Endothelial cell of hepatic sinusoid (primary cell): Measurements from ENCODE around the gene PTPRO.

ENCODE experiments used
- in situ Hi-C: cut with HindIII; loops from 2 replicates; pipeline ENCODE4 v1.10.0; 2017; ENCODE audit warnings: low sequenced_read_pairs

PTPRO gene

DNA sequence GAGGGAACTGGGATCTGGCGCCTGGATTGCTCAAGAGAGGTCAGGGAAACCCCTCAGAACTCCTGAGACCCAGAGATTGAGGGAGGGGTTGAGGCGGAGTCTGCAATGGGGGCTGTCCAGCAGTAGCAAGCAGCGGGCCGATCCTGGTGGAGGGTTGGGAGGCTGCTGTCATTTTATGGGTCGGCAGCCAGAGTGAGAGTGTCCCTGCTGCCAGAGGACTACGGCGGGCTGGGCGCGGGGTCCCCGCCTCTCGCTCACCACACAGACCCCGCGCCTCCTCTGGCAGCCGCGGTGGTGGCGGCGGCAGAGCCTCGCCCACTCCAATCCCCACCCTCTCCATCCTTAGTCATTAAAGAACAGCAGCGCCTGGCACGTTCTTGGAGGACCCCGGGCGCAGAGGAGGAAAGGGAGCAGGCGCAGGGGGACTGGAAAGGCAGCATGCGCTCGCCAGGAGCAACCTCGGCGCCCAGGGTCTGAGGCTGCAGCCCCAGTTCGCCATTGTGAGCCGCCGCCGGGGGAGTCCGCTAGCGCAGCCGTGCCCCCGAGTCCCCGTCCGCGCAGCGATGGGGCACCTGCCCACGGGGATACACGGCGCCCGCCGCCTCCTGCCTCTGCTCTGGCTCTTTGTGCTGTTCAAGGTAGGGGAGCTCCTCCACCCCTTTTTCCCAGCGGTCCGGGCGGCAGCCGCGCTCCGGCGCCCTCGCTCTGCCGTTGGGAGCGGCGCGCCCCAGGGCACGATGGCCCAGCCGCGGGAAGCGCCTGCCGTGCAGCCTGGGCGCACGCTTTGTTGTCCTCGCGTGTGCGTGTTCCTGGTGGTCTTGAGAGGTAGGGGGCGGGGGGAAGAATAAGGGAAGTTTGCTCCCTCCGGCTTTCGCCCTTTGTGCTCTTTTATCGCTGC, at the start of gene PTPRO:
Gene PTPRO (plus strand): TSS at position 345 of the 898 bp plus-strand sequence.
- in situ Hi-C loops, result no loop called here

DNA sequence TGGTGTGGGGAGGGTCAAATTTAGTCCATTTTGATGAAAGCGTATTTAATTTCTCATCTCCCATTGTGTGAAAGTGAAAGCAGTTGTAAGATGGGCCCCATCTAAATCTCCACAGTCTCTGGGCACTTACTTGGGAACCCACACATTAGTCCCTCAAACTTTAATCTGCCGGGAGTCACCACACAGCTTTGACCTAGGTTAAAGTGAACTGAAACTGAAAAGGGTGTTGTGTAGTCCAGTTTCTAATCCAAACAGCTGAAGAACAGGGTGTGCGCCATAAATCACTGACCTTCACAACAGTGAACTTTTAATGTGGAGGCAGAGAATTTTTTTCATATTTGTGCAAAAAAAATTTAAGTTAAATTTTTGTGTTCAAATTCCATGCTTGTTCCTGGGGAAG, 48.4 kb upstream of the PTPRO start:
- in situ Hi-C loops, result no loop called here

DNA sequence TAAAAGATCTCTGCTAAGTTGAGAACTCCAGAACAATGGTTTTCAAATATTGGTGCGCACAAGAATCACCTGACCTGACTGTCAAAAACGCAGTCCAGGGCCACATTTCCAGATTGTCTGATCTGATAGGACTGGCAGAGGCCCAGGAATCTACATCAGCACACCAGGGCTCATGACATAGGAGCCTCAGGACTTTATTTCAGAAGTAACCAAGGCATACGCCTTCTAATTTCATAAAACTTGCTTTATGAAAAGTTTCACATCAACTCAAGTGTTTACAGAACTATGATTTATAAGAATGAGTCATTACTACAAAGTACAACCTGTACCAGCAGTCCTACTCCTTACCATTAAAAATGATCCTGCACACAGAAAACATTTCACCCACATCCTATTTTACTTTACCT, 47.7 kb upstream of the PTPRO start:
- in situ Hi-C loops, result no loop called here

DNA sequence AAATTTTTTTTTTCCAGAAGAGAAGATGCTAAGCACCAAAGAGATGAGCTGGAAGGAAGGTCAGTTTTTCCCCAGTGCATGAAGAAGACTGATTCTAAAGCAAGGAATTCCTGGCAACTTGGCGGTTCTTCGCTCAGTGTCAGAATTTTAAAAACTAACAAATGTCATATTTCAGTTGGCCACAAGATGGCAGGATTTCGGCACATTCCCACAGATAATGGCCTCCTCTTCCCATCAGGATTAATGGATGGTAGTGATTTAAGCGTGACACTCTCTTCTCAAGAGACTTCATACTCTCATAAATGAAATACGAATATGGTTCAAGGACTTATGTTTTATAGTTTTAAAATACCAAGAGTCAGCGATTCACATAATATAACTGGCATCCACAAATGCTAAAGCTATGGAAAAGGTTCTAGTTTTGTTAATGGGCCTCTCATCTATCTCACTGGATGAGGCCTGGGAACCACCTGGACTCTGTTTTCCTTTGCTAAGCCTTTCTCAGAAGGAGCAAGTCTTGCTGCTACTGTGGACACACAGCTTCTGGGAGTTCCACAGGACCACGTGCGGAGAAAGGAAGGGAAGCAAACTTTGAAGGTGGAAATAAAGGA, 46.1 kb upstream of the PTPRO start:
- in situ Hi-C loops, result no loop called here

DNA sequence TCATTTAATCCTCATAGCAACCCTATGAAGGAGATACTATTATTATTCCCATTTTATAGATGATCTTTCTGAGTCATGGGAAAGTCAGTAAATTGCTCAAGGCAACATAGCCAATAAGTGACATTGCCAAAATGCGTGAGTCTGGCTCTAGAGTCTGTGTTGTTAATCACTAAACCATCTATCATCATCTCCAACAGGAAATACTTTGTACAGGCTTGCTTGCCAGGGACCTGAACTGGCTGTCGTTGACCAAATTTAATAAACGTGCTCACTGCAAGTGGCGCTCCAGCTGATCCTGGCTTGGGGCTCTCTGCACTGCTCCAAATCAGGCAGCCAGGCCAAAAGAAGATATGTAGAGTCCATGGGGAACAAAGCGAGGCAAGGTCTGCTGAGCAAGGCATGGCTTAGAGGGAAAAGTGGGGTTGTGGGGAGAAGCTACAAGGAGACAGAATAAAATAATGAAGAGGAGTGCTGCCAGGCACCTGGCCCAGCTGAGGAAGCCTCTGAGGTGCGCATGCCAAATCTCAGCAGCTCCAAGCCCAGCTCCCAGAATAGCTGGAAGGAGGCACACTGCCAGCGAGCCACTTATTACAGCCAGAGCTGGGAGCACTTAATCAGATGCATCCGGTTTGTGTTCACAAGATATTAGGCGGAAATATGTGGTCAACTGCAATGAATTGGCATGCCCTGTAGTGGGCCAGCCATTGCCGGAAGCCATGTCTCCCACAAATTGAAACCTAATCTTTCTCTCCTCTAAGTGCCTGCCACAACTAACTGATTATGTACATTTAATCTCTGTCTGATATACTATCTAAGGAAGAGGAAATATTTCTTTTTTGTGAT, 43.3 kb upstream of the PTPRO start:
- in situ Hi-C loops, result no loop called here

DNA sequence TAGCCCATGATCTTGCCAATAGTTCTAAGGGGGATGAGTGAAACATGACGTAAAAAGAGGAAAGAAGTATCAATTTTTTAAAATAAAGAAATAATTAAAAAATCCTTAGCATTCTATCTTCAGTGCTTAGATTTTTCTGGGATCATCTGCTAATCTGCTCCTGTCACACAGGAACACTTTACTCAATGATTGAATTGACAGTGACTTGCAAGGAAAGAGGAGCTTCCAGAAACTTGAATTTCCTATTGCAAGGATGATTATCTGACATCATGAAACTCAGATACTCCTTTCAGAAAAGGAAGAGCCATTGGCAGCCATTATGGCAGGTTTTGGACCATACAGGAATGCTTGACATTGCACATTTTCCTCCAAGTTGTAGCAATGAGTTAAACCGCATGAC, 41.4 kb upstream of the PTPRO start:
- in situ Hi-C loops, result no loop called here

DNA sequence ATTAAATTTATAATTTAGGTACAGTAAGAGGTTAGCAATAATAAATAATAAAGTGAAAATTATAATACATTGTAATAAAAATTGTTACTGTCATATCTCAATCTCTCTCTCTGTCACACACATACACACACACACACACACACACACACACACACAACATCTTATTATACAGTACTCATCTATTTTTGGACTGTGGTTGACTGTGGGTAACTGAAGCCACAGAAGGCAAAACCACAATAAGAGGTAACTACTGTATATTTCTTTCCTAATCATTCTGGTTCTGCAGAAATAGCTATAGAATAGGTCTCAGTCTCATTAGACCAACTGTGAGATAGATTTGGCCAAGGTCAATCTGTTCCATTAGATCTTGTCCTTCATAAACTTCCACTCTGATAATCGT, 33.1 kb upstream of the PTPRO start:
- in situ Hi-C loops, result no loop called here

DNA sequence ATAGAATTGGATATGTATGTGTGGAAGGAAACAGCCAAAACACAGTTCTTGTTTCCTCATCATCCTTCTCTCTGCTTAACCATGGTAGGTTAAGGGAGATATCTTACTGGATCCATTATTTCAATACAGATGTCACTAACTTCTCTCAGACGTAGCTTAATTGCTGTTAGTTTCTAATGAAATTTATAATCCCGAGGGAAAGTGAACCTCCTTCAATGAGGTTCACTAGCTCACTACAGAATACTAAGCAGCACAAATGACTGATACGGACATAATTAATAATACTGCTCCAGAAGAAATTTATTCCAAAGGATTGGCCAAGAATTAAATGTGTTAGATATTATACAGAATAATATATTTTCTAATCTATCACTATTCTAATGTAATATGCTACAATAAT, 28.6 kb upstream of the PTPRO start:
- in situ Hi-C loops, result no loop called here

DNA sequence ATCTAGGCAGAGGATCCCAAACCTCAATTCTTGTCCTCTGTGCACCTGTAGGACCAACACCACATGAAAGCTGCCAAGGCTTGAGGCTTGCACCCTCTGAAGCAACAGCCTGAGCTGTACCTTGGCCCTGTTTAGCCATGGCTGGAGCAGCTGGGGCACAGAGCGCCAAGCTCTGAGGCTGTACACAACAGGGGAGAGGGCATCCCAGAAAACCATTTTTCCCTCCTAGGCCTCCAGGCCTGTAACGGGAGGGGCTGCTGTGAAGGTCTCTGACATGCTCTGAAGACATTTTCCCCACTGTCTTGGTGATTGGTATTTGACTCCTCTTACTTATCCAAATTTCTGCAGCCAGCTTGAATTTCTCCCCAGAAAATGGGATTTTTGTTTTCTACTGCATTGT, 22.4 kb upstream of the PTPRO start:
- in situ Hi-C loops, result no loop called here

DNA sequence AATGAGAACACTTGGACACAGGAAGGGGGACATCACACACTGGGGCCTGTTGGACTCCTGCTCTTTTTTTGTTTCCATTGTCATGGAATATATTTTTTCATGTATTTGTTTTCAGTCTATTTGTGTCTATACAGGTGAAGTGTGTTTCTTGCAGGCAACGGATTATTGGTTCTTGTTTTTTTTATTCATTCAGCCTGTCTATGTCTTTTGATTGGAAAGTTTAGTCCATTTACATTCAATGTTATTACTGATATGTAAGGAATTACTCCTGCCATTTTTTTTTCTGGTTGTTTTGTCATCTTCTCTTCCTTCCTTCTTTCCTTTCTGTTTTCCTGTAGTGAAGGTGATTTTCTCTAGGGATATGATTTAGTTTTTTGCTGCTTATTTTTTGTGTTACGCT, 18.0 kb upstream of the PTPRO start:
- in situ Hi-C loops, result no loop called here

DNA sequence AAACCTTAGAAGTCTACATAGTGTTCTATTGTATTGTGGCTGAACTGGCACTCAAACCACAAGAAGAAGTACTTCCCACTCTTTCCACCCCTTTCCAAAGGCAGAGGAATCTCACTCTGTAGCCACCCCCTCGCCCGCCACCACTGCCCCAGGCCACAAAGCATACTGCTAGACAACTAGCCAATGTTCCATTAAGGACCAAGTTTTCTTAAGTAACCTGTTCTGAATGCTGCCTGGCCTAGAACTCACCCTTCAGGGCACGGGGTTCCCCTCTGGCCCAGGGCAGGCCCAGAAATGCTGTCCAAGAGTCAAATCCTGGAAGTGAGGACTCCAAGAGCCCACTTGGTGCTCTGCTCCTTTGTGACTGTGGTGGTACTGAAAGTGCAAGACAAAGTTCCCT, 15.7 kb upstream of the PTPRO start:
- in situ Hi-C loops, result no loop called here

DNA sequence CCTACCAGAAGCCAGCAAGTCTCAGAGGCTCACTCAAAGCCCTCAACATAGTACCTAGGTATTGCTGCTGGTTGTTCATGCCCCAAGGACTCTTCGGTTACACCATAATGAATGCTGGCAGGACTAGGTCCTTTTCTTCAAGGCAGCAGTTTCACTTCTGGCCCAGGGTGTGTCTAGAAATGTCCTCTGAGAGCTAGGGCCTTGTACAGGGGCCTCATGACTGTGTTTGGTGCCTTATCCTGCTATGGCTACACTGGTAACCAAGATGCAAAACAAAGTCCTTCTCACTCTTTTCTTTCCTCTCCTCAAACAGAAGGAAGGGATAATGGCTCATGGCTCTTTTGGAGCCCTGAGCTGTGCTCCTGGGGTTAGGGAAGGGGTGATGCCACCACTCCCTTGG, 15.2 kb upstream of the PTPRO start:
- in situ Hi-C loops, result no loop called here

DNA sequence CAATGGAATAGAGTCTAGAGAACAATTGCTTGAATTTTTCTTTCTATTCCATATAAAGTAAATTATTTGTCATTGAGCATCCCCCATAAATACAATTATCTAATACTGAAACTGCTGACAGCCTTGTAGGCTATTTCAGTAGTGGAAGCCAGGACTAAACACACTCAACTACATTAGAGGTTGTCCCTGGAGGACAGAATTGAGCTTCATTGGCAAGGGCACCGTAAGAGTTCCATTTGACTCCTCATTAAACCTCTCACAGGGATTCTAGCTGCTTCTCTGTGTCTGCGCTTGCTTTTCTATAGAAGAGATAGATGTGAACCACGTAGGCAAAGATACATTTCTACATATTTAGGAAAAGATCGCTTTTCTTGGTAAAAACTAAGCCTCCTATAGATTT, 3.5 kb upstream of the PTPRO start:
- in situ Hi-C loops, result no loop called here

DNA sequence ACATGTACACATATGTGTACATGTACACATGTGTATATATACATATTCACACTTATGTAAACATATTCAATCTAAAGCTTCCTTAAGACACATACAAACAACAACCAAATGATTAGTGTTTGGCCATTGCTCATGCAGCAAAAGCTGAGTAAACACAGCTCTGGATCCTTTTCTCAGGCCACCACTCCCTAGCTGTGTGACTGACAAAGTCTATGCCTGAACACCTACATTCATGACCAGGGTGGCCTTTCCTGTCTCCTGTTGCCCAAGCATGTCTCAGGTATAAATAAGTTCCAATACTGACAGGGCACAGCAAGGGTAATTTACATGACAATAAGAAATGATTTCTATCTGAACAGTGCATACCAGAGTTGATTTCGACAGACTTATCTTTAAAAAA, 1.4 kb upstream of the PTPRO start:
- in situ Hi-C loops, result no loop called here

DNA sequence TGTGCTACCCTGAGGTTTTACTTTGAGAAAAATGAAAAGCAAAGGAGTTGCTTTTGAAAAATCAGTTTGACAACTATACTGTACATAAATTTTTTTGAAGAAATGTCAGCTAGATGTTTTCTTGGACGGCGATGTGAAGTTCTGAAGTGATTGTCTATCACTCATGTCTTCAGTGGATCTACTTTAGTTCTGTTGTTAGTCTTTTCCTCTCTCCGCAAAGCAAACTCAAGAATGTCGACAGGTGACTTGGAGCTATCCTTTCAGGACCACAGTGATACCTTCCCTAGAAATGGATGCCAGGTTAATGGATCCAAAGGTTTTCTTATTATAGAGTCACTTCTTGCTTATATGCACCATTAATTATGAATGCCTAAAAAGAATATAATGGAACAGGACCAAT, 1.2 kb downstream of the PTPRO start:
- in situ Hi-C loops, result no loop called here

DNA sequence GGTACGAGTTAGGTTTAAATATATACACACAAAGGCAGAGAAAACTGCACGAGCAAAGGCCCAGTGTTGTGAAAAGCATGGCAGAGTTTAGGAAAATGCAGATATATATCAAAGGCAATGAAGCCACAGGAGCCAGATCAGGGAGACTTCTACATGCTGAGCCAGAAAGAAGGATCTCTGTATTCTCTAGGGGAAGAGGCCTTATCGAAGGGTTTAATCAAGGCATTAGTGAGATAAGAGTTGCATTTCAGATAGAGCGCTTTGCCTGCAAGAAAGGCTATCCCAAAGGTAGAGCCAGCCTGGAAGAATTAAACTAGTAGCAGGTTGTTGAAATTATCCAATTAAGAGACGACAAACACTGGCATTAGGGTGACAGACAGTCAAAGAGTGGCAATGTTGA, 7.6 kb downstream of the PTPRO start:
- in situ Hi-C loops, result no loop called here

DNA sequence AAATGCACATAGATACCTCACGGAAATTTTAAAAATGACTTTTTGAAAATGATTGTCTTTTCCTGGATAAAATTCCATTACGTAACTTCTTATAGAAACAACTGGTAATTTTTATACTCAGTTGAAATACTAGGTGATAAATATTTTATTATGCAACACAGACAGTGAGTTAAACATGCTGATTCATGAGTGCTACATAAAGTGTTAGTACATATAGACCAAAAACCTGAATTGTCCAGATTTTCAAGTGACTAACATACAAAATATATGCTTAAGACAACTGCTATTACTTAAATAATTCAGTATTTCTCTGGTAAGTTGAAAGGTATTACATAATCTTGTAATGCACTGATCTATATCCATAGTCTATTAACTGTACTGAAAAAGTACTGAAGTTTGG, 11.9 kb downstream of the PTPRO start:
- in situ Hi-C loops, result no loop called here

DNA sequence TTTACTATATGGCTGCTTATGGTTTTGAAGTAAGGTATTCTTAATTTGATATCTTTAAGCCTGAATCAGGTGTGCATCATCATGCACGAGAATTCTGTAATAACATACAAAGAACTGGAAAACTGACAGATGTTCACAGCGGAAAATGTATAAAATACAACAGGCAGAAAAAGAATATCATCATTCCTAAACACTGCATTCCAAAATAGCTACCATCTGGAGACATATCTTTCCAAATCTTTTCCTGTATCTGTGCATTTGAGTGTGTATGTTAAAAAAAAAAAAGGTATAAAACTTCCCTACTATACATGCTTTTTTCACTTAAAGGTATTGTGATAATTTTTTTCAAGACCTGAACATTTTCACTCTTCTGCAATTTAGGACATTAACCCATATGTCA, 13.7 kb downstream of the PTPRO start:
- in situ Hi-C loops, result no loop called here

DNA sequence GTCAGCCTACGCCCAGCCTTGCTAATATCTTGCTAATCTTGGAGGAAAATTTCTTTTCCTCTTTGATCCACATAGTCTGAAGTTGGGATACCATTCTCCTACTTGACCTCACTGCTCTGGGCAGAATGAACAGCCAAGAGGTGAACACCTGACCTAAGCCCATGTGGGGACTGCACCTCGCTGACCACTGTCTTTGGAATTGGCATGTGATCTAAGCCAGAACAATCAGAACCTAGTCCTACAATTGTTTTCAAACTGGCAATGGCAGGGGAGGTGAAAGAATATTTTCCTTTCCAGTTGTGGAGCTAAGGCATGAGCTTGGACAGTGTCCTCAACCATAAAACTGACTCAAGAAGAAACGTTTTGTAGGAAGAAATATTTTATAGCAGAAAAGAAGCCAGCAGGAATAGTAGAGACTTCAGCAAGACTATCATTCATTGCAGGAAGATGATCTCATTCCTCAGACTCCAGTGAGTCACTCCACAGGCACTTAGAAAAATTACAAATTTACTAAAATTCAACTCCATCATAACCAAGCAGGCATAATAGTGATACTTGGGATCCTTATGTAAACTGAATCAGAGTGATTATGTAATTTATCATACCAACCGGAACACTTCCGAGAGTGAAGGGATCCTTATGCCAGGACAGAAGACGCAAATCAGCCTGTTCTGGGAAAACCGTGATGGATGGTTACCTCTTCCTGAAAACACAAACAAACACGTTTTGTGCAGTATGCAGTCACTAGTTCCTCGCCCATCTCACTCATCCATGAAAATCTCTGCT, 14.7 kb downstream of the PTPRO start:
- in situ Hi-C loops, result no loop called here

DNA sequence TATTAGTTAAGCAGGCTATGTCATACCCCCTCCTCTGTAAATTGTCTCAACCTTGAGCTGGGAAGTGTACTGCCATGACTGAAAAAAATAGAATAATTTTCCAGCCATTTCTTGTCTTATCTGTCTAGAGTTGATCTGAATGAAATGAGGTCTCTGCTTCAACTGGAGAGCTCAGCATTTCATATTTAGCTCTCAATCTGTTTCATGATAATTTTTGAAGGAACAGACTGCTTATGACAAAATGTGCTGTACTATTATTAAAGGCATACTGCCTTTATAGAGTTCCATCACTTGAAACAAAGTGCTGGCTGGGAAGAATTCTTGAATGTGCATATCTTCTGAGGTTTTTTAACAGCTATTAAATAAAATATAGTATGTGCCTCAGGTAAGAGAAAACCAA, 19.1 kb downstream of the PTPRO start:
- in situ Hi-C loops, result no loop called here

DNA sequence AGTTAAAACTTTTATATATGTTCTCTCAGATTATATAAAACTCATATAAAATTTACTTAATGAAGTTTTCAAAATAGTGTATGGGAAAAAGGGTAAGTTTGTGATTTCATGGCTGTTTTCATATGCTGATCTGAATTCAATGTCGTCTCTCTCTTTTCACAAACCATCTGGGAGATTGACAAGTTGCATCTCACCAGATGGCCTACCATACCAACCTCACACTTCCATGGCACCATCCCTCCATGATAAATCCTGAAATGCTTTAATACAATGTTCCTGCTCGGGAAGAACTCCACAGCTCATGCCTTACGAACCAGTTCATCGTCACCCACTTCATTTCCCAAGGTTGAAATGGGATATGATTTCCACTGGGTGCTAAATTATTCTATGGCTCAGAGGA, 22.3 kb downstream of the PTPRO start:
- in situ Hi-C loops, result no loop called here
